PC-9 (cell line): Measurements from ENCODE around the gene METTL26.

Experiments used
- CTCF ChIP-seq: fragments of 200-600 bp; sonication (generic); conservative IDR thresholded peaks from 2 replicates; pipeline ENCODE4 v1.6.1; 2017; ENCODE audit warnings: mixed run types, antibody characterized with exemption, mild to moderate bottlenecking, moderate library complexity
- EZH2 ChIP-seq: fragments of 200-600 bp; sonication (generic); IDR thresholded peaks from 2 replicates; pipeline ENCODE4 v1.8.0; 2017; ENCODE audit warnings: antibody characterized with exemption, low read depth

GRCh38 chr16:657487-657886, 21.4 kb upstream of the METTL26 start:
- TF ChIP-seq EZH2, result no peak
- TF ChIP-seq CTCF, result no peak
